GM19452 (cell line): ENCODE data around the gene HCRTR2.
"Not testable (repeated sequence)": the region's sequence is repeated elsewhere in the genome, so short reads cannot be mapped to it uniquely, and the experiment has no call there.

Experiments used
- ATAC-seq: cut with Tn5 transposase; IDR thresholded peaks from one replicate; pipeline ENCODE4 v1.9.1; 2021; ENCODE audit not compliant: unreplicated experiment

Gene HCRTR2

GRCh38 chr6:55212156-55212555 lies 37.8 kb downstream of the HCRTR2 start:
- no peak for ATAC-seq

GRCh38 chr6:55220961-55221360 lies 46.6 kb downstream of the HCRTR2 start:
- ATAC-seq: no peak

GRCh38 chr6:55227862-55228261 lies 53.5 kb downstream of the HCRTR2 start:
- ATAC-seq: no peak

- ATAC-seq: no peak
Measured at GRCh38 chr6:55239099-55239498, 64.8 kb downstream of the HCRTR2 start.

- not testable (repeated sequence) for ATAC-seq
Measured at GRCh38 chr6:55240975-55241605, 66.8 kb downstream of the HCRTR2 start.

- ATAC-seq: no peak
Measured at GRCh38 chr6:55250400-55250799, 76.1 kb downstream of the HCRTR2 start.

GRCh38 chr6:55255113-55255512 lies 80.8 kb downstream of the HCRTR2 start:
- no peak for ATAC-seq

- no peak for ATAC-seq
Measured at GRCh38 chr6:55260181-55260580, 85.9 kb downstream of the HCRTR2 start.

GRCh38 chr6:55265409-55266114 lies 91.2 kb downstream of the HCRTR2 start:
- ATAC-seq: no peak

GRCh38 chr6:55266896-55267295 lies 92.6 kb downstream of the HCRTR2 start:
- ATAC-seq: no peak

- no peak for ATAC-seq
Measured at GRCh38 chr6:55276745-55277530, 102.6 kb downstream of the HCRTR2 start.

- ATAC-seq: no peak
Measured at GRCh38 chr6:55277646-55278045, 103.3 kb downstream of the HCRTR2 start.

GRCh38 chr6:55281215-55281614 lies 106.9 kb downstream of the HCRTR2 start:
- ATAC-seq: no peak

GRCh38 chr6:55282115-55282514 lies 107.8 kb downstream of the HCRTR2 start:
- ATAC-seq: no peak

- ATAC-seq: no peak
Measured at GRCh38 chr6:55286824-55287223, 112.5 kb downstream of the HCRTR2 start.

GRCh38 chr6:55290736-55291135 lies 116.4 kb downstream of the HCRTR2 start:
- no peak for ATAC-seq

GRCh38 chr6:55293116-55293515 lies 118.8 kb downstream of the HCRTR2 start:
- ATAC-seq: no peak

GRCh38 chr6:55297214-55297613 lies 122.9 kb downstream of the HCRTR2 start:
- not testable (repeated sequence) for ATAC-seq

GRCh38 chr6:55299286-55299985 lies 125.1 kb downstream of the HCRTR2 start:
- no peak for ATAC-seq

GRCh38 chr6:55304747-55305146 lies 130.4 kb downstream of the HCRTR2 start:
- ATAC-seq: no peak

GRCh38 chr6:55319961-55320695 lies 145.8 kb downstream of the HCRTR2 start:
- no peak for ATAC-seq
